ENCODE data around the gene BTBD7.

The BTBD7 gene

DNA sequence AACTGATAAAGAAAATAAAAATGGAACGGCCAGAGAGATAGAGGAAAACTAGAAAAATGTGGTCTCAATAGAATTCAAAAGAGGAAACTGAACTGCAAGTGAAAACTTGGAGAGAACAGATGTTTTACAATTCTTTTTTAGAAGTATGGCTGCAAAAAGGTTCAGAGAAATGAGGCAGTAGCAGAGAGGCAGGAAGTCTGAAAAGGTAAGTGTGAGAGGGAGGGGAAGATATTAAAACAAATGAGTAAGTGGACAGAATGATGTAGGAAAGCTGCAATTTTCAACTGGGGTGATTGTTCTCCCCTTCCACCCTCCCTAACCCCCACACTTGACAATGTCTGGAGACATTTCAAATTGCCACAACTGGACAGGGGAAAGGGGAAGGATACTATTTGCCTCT, 12.9 kb downstream of the BTBD7 start:
- no peak for DNase-seq (ENCODE audit: low read depth)
- TF ChIP-seq, protein P1, sequence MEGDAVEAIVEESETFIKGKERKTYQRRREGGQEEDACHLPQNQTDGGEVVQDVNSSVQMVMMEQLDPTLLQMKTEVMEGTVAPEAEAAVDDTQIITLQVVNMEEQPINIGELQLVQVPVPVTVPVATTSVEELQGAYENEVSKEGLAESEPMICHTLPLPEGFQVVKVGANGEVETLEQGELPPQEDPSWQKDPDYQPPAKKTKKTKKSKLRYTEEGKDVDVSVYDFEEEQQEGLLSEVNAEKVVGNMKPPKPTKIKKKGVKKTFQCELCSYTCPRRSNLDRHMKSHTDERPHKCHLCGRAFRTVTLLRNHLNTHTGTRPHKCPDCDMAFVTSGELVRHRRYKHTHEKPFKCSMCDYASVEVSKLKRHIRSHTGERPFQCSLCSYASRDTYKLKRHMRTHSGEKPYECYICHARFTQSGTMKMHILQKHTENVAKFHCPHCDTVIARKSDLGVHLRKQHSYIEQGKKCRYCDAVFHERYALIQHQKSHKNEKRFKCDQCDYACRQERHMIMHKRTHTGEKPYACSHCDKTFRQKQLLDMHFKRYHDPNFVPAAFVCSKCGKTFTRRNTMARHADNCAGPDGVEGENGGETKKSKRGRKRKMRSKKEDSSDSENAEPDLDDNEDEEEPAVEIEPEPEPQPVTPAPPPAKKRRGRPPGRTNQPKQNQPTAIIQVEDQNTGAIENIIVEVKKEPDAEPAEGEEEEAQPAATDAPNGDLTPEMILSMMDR (conservative IDR thresholded peaks at IDR 0.05; ENCODE audit: low read depth, low read length), result no peak
- no peak overlapping the region for H3K4me3 ChIP-seq (ENCODE audit: low read length)

DNA sequence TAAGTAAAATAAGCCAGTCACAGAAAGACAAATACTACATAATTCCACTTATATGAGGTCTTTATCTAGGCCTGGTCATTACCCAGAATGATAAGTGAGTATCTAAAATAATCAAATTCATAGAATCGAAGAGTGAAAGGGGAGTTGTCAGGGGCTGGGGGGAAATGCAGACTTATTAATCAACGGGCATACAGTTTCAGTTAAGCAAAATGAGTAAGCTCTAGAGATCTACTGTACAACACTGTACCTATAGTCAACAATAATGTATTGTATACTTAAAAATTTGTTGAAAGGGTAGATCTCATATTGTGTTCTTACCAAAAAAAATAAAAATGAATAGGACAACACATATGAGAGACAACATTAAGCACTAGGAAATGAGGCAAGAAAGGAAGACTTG, 13.3 kb downstream of the BTBD7 start:
- DNase-seq (ENCODE audit: low read depth), result no peak
- no peak overlapping the region for H3K4me3 ChIP-seq (ENCODE audit: low read length)
- TF ChIP-seq, protein P1 (conservative IDR thresholded peaks at IDR 0.05; ENCODE audit: low read depth, low read length), result no peak

DNA sequence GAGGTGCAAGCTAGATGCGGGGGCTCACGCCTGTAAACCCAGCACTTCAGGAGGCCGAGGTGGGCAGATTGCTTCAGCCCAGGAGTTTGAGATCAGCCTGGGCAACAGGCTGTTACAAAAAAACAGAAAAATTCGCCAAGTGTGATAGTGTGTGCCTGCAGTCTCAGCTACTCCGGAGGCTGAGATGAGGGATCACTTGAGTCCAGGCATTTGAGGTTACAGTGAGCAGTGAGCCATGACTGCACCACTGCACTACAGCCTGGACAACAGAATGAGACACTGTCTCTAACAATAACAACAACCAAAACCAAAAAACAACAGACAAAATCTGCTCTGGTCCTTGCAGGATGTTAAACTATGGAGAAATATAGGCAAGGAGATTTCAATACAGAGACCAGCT, 13.9 kb downstream of the BTBD7 start:
- TF ChIP-seq, protein P1 (conservative IDR thresholded peaks at IDR 0.05; ENCODE audit: low read depth, low read length), result no peak
- DNase-seq (ENCODE audit: low read depth), result no peak
- H3K4me3 ChIP-seq (ENCODE audit: low read length), result no peak overlapping the region

GRCh38 chr14:93317875-93318807, 14.7 kb downstream of the BTBD7 start:
- DNase-seq (ENCODE audit: low read depth), result no peak
- TF ChIP-seq, protein P1 (conservative IDR thresholded peaks at IDR 0.05; ENCODE audit: low read depth, low read length), result no peak
- no peak overlapping the region for H3K4me3 ChIP-seq (ENCODE audit: low read length)

DNA sequence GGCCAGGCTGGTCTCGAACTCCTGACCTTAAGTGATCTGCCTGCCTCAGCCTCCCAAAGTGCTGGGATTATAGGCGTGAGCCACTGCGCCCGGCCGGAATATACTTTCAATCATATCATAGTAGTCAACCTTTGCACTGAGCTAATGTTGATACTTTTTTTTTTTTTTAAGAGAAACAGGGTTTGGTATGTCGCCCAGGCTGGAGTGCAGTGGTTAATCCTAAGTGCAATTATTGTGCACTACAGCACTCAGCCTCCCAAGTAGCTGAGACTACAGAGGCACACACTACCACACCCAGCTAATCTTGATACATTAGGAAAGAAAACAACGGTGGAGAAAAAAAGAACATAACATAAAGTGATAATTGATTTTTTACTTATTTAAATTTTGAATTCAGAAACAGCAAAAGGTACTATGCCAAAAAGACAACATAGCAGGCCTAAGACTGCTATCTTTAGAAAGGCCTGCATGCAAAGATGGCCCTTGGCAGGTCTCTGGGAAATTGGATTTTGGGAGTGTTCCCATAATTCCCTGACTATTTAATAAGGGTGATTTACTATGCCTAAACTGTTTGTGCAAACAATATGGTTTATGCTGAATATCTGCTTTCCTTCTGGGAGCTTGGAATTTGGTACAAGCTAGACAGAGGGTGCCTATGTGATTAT, 15.5 kb downstream of the BTBD7 start:
- TF ChIP-seq, protein P1 (conservative IDR thresholded peaks at IDR 0.05; ENCODE audit: low read depth, low read length), result no peak
- no peak for DNase-seq (ENCODE audit: low read depth)
- no peak overlapping the region for H3K4me3 ChIP-seq (ENCODE audit: low read length)

- no peak overlapping the region for H3K4me3 ChIP-seq (ENCODE audit: low read length)
- no peak for DNase-seq (ENCODE audit: low read depth)
- TF ChIP-seq, protein P1 (conservative IDR thresholded peaks at IDR 0.05; ENCODE audit: low read depth, low read length), result no peak
These were observed 16.1 kb downstream of the BTBD7 start for GRCh38 chr14:93316716-93317115.
